Parathyroid adenoma (tissue), 2 donors: ENCODE measurements around the gene CNPY4.

Experiments
- H2AFZ ChIP-seq: fragments of 300-600 bp; sonication (generic); one replicate; pipeline ENCODE4 v1.7.0; 2017; ENCODE audit warnings: antibody characterized with exemption, mild to moderate bottlenecking
- H3K27ac ChIP-seq: fragments of 300-600 bp; sonication (generic); one replicate; pipeline ENCODE4 v1.7.0; 2017
- H3K27me3 ChIP-seq: fragments of 300-600 bp; sonication (generic); one replicate; pipeline ENCODE4 v1.7.0; 2017; ENCODE audit warnings: low read length; ENCODE audit not compliant: control insufficient read depth, insufficient read depth
- H3K36me3 ChIP-seq: fragments of 300-600 bp; sonication (generic); one replicate; pipeline ENCODE4 v1.7.0; 2017; ENCODE audit warnings: low read length; ENCODE audit not compliant: control insufficient read depth, insufficient read depth
- H3K4me1 ChIP-seq: fragments of 300-600 bp; sonication (generic); one replicate; pipeline ENCODE4 v1.7.0; 2017; ENCODE audit warnings: control low read depth
- H3K4me2 ChIP-seq: fragments of 300-600 bp; sonication (generic); one replicate; pipeline ENCODE4 v1.7.0; 2017; ENCODE audit warnings: low read length
- H3K4me3 ChIP-seq: fragments of 300-600 bp; sonication (generic); one replicate; pipeline ENCODE4 v1.7.0; 2017; ENCODE audit warnings: low read depth, low read length
- H3K79me2 ChIP-seq: fragments of 300-600 bp; sonication (generic); one replicate; pipeline ENCODE4 v1.7.0; 2017; ENCODE audit warnings: control low read depth
- H3K9ac ChIP-seq: fragments of 300-600 bp; sonication (generic); one replicate; pipeline ENCODE4 v1.7.0; 2017; ENCODE audit warnings: mild to moderate bottlenecking
- H3K9me3 ChIP-seq: fragments of 300-600 bp; sonication (generic); one replicate; pipeline ENCODE4 v1.7.0; 2017; ENCODE audit warnings: low read length; ENCODE audit not compliant: control insufficient read depth
- TF ChIP-seq, protein P1 (sequence below): fragments of 300-600 bp; sonication (generic); IDR thresholded peaks from one replicate; pipeline ENCODE4 v1.7.0; 2017; ENCODE audit warnings: antibody characterized with exemption, mild to moderate bottlenecking
- donor health status: primary hyperparathyroidism.

The CNPY4 gene

GRCh38 chr7:100101016-100101862 lies 18.2 kb upstream of the CNPY4 start, which contains the start of the genes AP4M1 and MCM7:
Gene AP4M1 (plus strand): TSS chr7:100101643. CDS start chr7:100101715, 72 bp downstream.
Gene MCM7 (minus strand): TSS chr7:100101397. CDS start chr7:100101294, 103 bp downstream.
- Histone ChIP-seq H3K9me3 (no peaks in the 10 kb centered on the region), H3K27me3 (no peaks in the 10 kb centered on the region), H3K4me2 (peak within 1 kb of the TSS; percentile 96), H3K9ac (no peak within 1 kb of the TSS), H3K4me1 (peaks cover 5% of the 10 kb centered on the region), H3K27ac (peak within 1 kb of the TSS; percentile 88), H3K36me3 (no peaks in the 10 kb centered on the region), H3K4me3 (peak within 1 kb of the TSS; percentile 86), H3K79me2 (peaks cover 2% of the 10 kb centered on the region), H2AFZ (peak within 1 kb of the TSS; percentile 78)
- TF ChIP-seq, protein P1, sequence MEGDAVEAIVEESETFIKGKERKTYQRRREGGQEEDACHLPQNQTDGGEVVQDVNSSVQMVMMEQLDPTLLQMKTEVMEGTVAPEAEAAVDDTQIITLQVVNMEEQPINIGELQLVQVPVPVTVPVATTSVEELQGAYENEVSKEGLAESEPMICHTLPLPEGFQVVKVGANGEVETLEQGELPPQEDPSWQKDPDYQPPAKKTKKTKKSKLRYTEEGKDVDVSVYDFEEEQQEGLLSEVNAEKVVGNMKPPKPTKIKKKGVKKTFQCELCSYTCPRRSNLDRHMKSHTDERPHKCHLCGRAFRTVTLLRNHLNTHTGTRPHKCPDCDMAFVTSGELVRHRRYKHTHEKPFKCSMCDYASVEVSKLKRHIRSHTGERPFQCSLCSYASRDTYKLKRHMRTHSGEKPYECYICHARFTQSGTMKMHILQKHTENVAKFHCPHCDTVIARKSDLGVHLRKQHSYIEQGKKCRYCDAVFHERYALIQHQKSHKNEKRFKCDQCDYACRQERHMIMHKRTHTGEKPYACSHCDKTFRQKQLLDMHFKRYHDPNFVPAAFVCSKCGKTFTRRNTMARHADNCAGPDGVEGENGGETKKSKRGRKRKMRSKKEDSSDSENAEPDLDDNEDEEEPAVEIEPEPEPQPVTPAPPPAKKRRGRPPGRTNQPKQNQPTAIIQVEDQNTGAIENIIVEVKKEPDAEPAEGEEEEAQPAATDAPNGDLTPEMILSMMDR, result no peak

DNA sequence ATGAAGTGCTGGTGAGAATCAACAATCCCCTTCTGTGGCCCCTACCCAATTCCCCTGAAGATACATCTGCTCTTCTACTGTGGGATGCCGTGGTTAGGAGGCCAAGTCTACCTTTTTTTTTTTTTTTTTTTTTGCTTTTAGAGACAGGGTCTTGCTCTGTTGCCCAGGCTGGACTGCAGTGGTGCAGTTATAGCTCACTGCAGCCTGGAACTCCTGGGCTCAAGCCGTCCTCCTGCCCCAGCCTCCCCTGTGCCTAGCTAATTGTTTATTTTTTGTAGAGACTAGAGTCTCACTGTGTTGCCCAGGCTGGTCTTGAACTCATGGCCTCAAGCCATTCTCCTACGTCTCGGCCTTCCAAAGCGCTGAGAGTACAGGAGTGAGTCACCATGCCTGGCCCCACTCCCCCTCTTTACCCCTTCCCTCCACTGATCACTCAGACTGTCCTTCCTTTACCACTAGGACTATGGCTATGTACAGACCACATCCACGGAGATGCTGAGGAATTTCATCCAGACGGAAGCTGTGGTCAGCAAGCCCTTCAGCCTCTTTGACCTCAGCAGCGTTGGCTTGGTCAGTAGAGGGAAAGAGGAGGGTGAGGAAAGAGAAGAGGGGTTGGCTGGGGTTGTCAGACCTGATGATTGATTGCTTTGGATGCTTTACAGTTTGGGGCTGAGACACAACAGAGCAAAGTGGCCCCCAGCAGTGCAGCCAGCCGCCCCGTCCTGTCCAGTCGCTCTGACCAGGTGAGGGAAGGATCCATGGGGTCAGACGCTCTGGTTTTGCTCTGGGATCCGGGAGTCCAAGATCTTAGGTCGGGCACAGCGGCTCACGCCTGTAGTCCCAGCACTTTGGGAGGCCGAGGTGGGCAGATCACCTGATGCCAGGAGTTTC lies 16.2 kb upstream of the CNPY4 start:
- Histone ChIP-seq H3K4me3 (no peak overlapping the region), H3K27me3 (no peaks in the 10 kb centered on the region), H3K36me3 (no peaks in the 10 kb centered on the region), H2AFZ (no peak overlapping the region), H3K27ac (no peak overlapping the region), H3K4me1 (peaks cover 5% of the 10 kb centered on the region), H3K4me2 (no peak overlapping the region), H3K9me3 (no peaks in the 10 kb centered on the region), H3K79me2 (peaks cover 2% of the 10 kb centered on the region), H3K9ac (no peak overlapping the region)
- TF ChIP-seq, protein P1, result no peak

GRCh38 chr7:100105534-100105933 lies 13.9 kb upstream of the CNPY4 start:
- TF ChIP-seq, protein P1, result no peak
- Histone ChIP-seq H3K4me2 (no peak overlapping the region), H3K9me3 (no peaks in the 10 kb centered on the region), H3K4me1 (no peaks in the 10 kb centered on the region), H3K9ac (no peak overlapping the region), H2AFZ (no peak overlapping the region), H3K79me2 (no peaks in the 10 kb centered on the region), H3K27me3 (no peaks in the 10 kb centered on the region), H3K27ac (no peak overlapping the region), H3K4me3 (no peak overlapping the region), H3K36me3 (no peaks in the 10 kb centered on the region)

DNA sequence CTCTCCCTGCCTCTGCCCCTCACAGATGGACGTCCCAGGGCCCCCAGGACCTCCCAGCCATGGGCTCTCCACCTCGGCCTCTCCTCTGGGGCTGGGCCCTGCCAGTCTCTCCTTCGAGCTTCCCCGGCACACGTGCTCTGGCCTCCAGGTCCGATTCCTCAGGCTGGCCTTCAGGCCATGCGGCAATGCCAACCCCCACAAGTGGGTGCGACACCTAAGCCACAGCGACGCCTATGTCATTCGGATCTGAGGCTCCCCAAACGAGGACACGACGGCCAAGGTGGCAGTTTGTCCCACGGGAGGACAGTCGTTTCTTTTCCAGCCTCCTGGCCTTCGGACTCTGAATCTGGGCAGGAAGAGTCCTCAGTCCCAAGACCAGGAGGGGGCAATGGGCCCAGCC lies 12.8 kb upstream of the CNPY4 start:
- Histone ChIP-seq H3K36me3 (no peaks in the 10 kb centered on the region), H3K79me2 (no peaks in the 10 kb centered on the region), H3K4me1 (no peaks in the 10 kb centered on the region), H3K4me2 (no peak overlapping the region), H3K9me3 (no peaks in the 10 kb centered on the region), H3K9ac (no peak overlapping the region), H2AFZ (no peak overlapping the region), H3K27me3 (no peaks in the 10 kb centered on the region), H3K27ac (no peak overlapping the region), H3K4me3 (no peak overlapping the region)
- TF ChIP-seq, protein P1, result no peak
